ENCODE data around the gene ATXN2. TPM values are rescaled to one million over a fixed set of nuclear protein-coding genes. Genes with fewer than 3 reads are reported as not detected.

Gene ATXN2
- total RNA-seq, 1 experiment from 2014 or later: 17.2 TPM

DNA sequence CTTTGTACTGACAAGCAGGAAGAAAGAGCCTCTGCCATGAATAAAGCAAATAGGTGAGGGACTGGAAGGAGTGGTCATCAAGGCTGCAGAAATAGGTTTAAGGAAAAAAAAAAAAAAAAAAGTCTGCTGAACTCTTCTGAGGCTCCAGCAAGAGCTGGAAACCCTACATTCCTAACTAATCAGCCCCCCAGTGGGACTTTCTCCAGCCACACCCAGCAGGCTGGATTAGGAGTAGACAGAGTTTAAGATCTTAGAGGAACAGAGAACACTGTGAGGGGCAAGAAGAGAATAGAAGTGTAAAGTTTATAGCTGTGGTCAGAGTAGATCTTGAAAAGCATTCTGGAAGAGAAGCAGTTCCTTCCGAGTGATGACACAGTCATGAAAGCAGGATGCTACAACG is 66.4 kb downstream of the ATXN2 start:
- Histone ChIP-seq H3K36me3 (ENCODE audit: low read depth, low read length) (peaks cover 8% of the 10 kb centered on the region; the same call in 1 of the 2 replicates), H2AFZ (ENCODE audit: low read length) (no peak overlapping the region), H3K27me3 (ENCODE audit: low read length) (no peaks in the 10 kb centered on the region), H3K27ac (ENCODE audit: low read length) (no peak overlapping the region), H3K9me3 (ENCODE audit: low read length) (no peaks in the 10 kb centered on the region), H3K9me2 (replicated peaks; ENCODE audit: low read length) (no peaks in the 10 kb centered on the region), H3K79me2 (ENCODE audit: low read length) (peaks cover 10% of the 10 kb centered on the region; the same call in 1 of the 2 replicates), H3K4me3 (ENCODE audit: low read length) (no peak overlapping the region), H3K4me1 (ENCODE audit: insufficient read depth, low read length) (no peaks in the 10 kb centered on the region), H4K20me1 (ENCODE audit: low read length) (no peaks in the 10 kb centered on the region), H3K4me2 (ENCODE audit: low read length) (no peak overlapping the region), H3F3A (ENCODE audit: low read length, unreplicated experiment) (peaks cover 5% of the 10 kb centered on the region), H3K9ac (ENCODE audit: low read length) (no peak overlapping the region)
- CTCF ChIA-PET: no interaction called here
- intact Hi-C loops (cut with micrococcal nuclease): no loop called here
- POLR2A ChIA-PET (ENCODE audit: unreplicated experiment): no interaction called here
- DNase-seq (no peak), ATAC-seq (no peak)
- TF ChIP-seq EZH2phosphoT487 (IDR thresholded peaks at IDR 0.05; ENCODE audit: borderline replicate concordance, low read length) (no peak), EZH2 (IDR thresholded peaks at IDR 0.05; ENCODE audit: low read length, unreplicated experiment) (no peak)
- TF ChIP-seq, protein P1, sequence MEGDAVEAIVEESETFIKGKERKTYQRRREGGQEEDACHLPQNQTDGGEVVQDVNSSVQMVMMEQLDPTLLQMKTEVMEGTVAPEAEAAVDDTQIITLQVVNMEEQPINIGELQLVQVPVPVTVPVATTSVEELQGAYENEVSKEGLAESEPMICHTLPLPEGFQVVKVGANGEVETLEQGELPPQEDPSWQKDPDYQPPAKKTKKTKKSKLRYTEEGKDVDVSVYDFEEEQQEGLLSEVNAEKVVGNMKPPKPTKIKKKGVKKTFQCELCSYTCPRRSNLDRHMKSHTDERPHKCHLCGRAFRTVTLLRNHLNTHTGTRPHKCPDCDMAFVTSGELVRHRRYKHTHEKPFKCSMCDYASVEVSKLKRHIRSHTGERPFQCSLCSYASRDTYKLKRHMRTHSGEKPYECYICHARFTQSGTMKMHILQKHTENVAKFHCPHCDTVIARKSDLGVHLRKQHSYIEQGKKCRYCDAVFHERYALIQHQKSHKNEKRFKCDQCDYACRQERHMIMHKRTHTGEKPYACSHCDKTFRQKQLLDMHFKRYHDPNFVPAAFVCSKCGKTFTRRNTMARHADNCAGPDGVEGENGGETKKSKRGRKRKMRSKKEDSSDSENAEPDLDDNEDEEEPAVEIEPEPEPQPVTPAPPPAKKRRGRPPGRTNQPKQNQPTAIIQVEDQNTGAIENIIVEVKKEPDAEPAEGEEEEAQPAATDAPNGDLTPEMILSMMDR (conservative IDR thresholded peaks at IDR 0.05; ENCODE audit: low read depth, low read length): no peak
- BruUV-seq (replicated peaks): no TSS peak

- peak; percentile 71 for DNase-seq
- no TSS peak for BruUV-seq (replicated peaks)
- H3K36me3 ChIP-seq (ENCODE audit: low read depth, low read length): peaks cover 6% of the 10 kb centered on the region; the same call in 1 of the 2 replicates
These were observed 69.4 kb downstream of the ATXN2 start for GRCh38 chr12:111529424-111530368.

More at GRCh38 chr12:111529424-111530368, 69.4 kb downstream of the ATXN2 start:
- Histone ChIP-seq H3K4me2 (ENCODE audit: low read length) (no peak overlapping the region), H3K27me3 (ENCODE audit: low read length) (no peaks in the 10 kb centered on the region), H3K27ac (ENCODE audit: low read length) (no peak overlapping the region), H3K4me3 (ENCODE audit: low read length) (no peak overlapping the region), H2AFZ (ENCODE audit: low read length) (no peak overlapping the region), H3F3A (ENCODE audit: low read length, unreplicated experiment) (peaks cover 5% of the 10 kb centered on the region), H3K79me2 (ENCODE audit: low read length) (peaks cover 10% of the 10 kb centered on the region; the same call in 1 of the 2 replicates), H4K20me1 (ENCODE audit: low read length) (no peaks in the 10 kb centered on the region), H3K9ac (ENCODE audit: low read length) (no peak overlapping the region), H3K4me1 (ENCODE audit: insufficient read depth, low read length) (no peaks in the 10 kb centered on the region), H3K9me3 (ENCODE audit: low read length) (no peaks in the 10 kb centered on the region), H3K9me2 (replicated peaks; ENCODE audit: low read length) (no peaks in the 10 kb centered on the region)
- CTCF ChIA-PET: interaction anchor here (0.8 kb wide), 1 partner anchor 133 kb away, joined by 4 read pairs; no protein-coding TSS in a partner anchor
- POLR2A ChIA-PET (ENCODE audit: unreplicated experiment): no interaction called here
- peak; percentile 67 for ATAC-seq
- intact Hi-C loops (cut with micrococcal nuclease): loop anchor here (2.0 to 10.0 kb wide), 3 partner anchors 68 to 145 kb away; partner anchors contain the start of gene ATXN2
- TF ChIP-seq, protein P1 (conservative IDR thresholded peaks at IDR 0.05; ENCODE audit: low read depth, low read length): peak; percentile 92
- TF ChIP-seq EZH2 (IDR thresholded peaks at IDR 0.05; ENCODE audit: low read length, unreplicated experiment): no peak
